WTC11 (cell line): Measurements from ENCODE around the gene NEK7.

Experiments
- ATF1 ChIP-seq: sonication (generic); formaldehyde crosslinking; IDR thresholded peaks from 2 replicates; pipeline ENCODE4 v1.8.1; 2023; ENCODE audit warnings: mild to moderate bottlenecking, moderate library complexity, missing genetic modification reagents
- NFYB ChIP-seq: sonication (generic); formaldehyde crosslinking; conservative IDR thresholded peaks from 2 replicates; pipeline ENCODE4 v1.8.0; 2022; ENCODE audit warnings: low read depth, missing genetic modification reagents
- NR3C1 ChIP-seq: sonication (generic); formaldehyde crosslinking; conservative IDR thresholded peaks from 2 replicates; pipeline ENCODE4 v1.8.1; 2023; ENCODE audit warnings: low read depth, mild to moderate bottlenecking, missing genetic modification reagents
- ZNF396 ChIP-seq: fragments of 250-450 bp; sonication (Bioruptor Pico); IDR thresholded peaks from 2 replicates; pipeline ENCODE4 v1.8.0; 2021; ENCODE audit warnings: mild to moderate bottlenecking, moderate library complexity, borderline replicate concordance
- TF ChIP-seq, protein P1 (sequence below): fragments of 200-600 bp; IDR thresholded peaks from 2 replicates; pipeline ENCODE4 v1.8.0; 2022; ENCODE audit warnings: antibody characterized with exemption

GRCh38 chr1:198184516-198184915, 27.7 kb downstream of the NEK7 start:
- TF ChIP-seq ZNF396 (CRISPR knock-in tag) (no peak), NR3C1 (CRISPR knock-in tag) (no peak), NFYB (CRISPR knock-in tag) (no peak), ATF1 (no peak)
- TF ChIP-seq, protein P1, sequence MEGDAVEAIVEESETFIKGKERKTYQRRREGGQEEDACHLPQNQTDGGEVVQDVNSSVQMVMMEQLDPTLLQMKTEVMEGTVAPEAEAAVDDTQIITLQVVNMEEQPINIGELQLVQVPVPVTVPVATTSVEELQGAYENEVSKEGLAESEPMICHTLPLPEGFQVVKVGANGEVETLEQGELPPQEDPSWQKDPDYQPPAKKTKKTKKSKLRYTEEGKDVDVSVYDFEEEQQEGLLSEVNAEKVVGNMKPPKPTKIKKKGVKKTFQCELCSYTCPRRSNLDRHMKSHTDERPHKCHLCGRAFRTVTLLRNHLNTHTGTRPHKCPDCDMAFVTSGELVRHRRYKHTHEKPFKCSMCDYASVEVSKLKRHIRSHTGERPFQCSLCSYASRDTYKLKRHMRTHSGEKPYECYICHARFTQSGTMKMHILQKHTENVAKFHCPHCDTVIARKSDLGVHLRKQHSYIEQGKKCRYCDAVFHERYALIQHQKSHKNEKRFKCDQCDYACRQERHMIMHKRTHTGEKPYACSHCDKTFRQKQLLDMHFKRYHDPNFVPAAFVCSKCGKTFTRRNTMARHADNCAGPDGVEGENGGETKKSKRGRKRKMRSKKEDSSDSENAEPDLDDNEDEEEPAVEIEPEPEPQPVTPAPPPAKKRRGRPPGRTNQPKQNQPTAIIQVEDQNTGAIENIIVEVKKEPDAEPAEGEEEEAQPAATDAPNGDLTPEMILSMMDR, result no peak
